NCI-H524 (cell line): ENCODE results near the gene UMPS.
"Not testable (repeated sequence)": the region's sequence is repeated elsewhere in the genome, so short reads cannot be mapped to it uniquely, and the experiment has no call there.

ENCODE experiments used
- DNase-seq, 2 experiments: peaks; one replicate each; lab custom pipeline; 2025; lab: John Stamatoyannopoulos, UW

Gene UMPS

DNA sequence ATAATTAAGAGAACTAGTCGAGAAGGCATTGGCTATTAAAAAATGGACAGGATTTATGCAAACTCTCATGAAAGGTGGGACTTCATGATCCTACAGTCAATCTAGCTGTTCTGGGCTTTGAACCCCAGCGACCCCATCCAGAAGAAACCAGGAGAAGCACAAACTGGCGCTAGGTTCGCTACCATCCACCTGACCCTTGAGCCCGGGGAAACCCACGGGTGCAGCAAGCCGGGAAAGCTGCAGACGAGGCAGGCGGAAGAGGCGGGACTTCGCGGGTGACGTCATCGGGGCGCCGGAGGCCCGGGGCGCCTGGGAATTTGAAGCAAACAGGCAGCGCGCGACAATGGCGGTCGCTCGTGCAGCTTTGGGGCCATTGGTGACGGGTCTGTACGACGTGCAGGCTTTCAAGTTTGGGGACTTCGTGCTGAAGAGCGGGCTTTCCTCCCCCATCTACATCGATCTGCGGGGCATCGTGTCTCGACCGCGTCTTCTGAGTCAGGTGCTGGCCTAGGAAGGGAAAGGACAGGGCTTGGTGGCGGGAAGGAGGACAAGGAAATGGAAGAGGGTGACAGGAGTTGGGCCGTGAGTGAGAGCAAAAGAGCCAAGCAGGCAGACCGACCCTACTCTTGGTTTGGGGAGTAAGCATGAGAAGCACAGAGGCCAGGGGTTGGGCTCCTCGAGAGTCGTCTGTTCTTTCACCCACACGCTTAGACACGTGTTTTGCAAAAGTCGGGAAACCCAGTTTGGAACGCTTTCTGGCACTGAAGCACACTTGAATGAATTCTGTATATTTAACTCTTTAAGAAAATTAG is at the start of gene UMPS:
Gene UMPS (plus strand): TSS at position 324 of the 812 bp plus-strand sequence. CDS start 20 bp downstream, at position 344.
- DNase-seq, result peak; percentile 87 to 92

DNA sequence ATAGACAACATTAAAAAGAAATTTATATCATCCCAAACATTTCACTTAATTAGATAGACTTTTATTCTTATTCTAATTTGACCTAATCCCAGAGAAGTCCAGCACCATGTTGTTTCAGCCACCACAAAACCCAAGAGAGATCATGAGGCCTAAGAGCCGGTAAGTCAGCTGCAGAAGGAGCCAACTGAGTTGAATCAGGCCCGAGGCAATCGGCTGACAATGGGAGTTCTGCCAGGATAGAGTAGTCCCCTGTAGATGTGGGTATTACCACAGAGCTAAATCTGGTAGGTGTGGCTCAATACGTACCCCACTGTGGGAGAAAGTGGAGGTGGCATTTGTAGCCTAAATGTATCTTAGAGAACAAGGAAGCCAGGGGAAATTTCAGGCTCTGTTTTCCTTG is 49.7 kb upstream of the UMPS start:
- no peak for DNase-seq

DNA sequence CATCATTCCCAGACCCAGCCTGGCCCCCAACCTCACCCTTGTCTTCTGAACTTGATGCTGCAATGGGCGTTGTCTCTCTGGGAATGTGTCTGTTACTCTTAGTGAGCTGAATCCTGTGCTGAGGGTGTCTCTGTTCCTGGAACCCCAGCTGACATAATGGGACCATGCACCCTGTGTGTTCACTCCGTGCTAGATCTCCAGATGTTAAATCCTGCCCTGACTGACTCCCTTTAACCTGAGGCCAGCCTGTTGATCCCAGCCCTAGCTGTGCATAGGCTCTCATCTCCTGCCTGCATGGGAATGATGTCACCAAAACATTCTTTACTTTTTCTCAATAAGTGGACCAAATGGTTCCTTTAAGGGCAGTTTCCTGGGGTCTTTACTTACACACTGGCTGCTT is 48.0 kb upstream of the UMPS start:
- no peak for DNase-seq

DNA sequence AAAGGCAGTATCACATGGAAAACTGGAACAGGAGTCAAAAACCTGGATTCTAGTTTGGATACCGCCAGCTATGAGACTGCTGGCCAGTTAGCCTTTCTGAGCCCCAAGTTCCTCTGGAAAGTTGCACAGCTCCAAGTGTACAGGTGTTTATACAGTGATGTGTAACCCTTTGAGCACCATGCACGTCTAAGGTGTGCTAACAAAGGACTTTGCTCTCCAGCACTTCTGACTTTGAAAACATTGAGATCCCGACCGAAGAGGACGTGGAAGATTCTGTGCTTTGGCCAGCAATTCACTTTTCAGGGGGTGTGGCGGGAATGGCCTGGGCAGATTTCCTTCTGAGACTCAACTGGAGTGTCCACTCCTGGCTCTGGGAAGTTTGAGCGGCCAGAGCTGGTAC is 45.8 kb upstream of the UMPS start:
- no peak for DNase-seq

DNA sequence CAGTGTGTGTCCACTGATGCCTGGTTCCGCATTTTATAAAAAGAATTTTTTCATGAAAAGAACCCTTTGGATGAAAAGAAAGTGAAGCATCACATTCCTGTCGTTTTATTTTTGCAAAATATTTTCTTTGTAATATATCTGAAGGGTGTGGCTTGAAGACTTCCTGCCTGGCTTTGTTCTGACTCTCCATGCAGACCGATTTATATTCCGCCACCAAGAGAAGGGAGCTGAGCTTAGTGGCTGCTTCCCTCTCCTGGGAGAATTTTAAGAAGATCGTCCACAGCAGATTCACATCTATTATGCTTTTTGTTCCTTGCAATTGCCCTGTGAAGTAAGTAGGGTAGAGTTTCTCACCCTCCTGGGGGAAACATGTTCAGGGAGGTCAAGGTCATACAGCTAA is 45.2 kb upstream of the UMPS start:
- DNase-seq, result no peak

DNA sequence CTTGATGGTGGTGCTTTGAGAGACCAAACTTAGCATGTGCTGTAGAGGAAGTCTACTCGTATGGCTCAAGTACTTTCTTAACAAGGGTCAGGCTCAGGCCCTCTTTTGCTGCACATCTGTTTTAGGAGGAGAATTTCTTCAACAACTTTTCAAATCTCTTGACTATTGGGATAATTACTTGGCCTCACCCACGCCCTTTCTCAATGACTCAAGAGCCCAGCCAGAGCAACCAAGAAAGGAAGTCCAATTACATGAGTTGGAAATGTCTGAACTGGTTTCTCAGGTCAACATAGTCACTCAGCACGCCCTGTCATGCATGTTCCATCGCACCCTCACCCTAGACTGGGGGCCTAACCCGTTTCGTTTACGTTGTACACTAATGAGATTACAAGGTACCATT is 44.8 kb upstream of the UMPS start:
- DNase-seq, result no peak

DNA sequence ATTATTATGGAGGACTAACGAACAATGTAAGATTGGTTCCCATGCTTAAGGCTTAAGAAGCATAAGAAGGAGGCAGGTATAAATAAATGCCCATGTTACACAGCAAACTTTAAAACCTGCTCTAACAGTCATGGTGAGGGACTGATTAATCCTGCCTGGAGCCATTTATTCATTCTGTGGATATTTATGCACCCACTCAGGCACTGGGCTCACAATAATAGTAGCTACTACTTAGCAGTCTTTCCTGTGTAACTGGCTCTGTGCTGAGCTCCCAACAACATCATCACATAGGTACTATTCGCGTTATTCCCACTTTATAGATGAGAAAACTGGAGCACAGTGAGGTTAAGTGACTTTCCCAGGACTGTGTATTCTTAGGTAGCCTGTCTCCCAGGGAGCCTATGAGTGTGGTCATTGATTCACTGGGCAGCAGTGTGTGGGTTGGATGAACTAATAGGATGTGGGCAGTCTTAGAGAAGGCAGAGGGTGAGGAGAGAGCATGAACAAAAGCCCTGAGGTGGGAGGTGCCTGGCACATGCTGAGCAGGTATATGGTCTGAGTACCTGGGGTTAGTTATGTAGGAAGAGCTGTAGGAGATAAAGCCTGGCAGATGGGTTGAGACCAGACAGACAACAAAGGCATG is 44.1 kb upstream of the UMPS start:
- no peak for DNase-seq

DNA sequence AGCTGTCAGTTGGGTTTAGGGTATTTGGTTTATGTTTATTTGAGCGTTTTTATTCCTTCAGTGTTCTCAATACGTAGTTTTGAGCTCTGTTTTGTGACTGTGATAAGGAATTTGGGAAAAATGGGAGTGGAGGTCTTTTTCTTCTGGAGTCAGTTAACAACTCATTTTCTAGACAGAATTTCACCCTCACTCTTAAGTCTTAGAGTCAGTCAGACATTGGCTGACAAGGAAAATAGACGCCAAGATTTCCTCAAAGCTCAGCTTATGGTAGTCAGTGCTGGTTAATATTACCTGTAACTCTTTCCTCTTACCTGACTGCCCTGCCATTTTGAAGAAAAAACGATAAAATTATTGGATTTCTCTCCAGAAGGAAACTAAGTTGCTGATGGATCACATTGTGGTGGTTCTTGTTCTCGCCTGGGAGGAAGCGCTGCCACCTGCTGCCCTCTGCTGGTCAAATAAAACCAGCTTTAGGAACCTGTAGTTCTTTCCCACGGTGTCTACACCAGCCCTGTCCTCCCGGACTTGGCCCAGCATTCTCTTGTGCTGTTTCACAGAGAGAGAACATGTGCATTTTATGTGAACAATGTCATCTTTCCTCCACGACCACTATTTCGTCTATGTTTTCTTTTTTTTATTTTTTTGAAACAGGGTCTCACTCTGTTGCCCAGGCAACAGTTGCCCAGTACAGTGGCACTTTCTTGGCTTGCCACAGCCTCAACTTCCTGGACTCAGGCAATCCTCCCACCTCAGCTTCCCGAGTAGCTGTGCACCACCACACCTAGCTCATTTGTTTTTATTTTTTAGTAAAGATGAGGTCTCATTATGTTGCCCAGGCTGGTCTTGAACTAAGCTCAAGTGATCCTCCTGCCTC is 41.4 kb upstream of the UMPS start:
- peak; percentile 58 to 68 for DNase-seq

DNA sequence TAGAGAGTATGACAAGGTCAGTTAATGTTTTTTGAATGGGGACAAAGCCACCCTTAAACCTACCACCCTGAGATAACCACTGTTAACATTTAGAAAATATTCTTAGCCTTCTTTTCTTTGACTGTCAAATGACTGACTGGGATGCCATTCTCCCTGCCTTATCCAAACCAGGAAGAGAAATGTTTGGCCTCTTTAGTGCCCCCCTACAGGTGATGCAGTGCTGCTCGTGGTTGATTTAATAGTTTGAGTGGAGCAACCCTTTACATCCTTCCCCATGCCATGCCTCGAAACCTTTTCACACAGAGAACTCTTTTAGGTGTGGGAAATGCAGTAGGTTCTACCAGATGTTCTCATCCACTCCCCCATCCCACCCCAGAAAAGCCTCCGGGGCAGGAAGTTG is 38.7 kb upstream of the UMPS start:
- no peak for DNase-seq

DNA sequence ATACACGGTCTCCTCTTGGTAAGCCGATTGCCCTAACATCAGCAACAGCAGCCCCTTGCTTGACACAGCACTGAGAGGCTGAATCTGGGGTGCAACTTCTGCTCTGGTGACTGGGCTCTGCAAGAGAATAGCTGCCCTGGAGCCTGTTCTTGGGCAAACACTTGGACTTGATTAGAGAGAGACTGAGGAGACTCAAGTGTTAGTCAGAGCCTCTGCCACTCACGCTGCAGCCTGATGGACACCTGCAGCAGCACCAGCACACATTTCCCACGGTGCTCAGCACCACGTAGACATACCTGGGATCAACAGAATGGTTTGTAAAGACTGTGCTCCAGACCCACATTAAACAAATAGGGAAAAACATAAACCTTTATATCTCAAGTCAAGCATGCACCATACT is 35.8 kb upstream of the UMPS start:
- no peak for DNase-seq

DNA sequence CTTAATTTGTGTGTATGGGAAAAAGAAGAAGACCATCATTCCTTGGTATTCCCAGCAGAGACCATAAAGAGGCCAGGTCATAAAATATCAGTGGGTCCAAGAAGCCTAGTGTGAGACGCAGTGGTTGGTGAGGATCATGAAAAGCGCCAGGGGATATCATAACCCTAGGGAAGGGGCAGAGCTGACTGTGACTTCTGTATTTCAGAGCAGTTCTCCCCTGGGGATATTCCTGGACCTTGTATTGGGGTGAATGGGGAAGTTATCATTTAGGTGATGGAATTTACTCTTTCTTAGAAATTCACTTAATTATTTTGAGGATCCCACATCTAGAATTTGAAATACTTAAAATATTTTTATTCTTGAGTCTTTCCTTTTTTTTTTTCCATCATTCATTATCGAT is 34.9 kb upstream of the UMPS start:
- DNase-seq, result no peak

DNA sequence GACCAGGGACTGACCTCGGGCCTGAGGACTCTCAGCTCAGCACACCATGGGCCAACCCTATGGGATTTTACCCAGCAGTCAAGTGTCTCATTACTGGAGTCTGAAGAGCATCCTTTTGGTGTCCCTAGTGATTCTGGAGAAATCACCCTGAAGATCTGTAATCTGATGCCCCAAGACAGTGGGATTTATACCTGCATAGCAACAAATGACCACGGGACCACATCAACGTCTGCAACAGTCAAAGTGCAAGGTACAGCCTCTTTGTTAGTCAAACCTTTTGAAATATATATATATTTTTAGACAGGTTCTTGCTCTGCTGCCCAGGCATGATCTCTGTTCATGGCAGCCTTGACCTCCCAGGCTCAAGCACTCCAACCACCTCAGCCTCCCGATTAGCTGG is 34.2 kb upstream of the UMPS start:
- no peak for DNase-seq

DNA sequence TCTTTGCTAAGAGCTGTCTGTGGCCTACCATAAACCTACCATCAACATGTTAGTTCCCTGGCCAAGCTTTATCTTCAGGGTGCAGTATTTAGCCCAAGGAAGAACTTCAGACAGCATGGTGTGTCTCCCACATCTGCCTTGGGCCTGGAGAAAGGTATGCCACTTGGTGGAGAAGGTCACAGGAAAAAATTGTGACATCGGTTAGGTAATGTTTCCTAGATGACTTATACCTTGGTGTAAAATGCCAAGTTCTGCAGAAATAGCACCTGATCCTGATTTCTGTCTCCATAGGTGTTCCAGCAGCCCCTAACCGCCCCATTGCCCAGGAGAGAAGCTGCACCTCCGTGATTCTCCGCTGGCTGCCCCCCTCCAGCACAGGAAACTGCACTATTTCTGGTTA is 33.0 kb upstream of the UMPS start:
- no peak for DNase-seq

DNA sequence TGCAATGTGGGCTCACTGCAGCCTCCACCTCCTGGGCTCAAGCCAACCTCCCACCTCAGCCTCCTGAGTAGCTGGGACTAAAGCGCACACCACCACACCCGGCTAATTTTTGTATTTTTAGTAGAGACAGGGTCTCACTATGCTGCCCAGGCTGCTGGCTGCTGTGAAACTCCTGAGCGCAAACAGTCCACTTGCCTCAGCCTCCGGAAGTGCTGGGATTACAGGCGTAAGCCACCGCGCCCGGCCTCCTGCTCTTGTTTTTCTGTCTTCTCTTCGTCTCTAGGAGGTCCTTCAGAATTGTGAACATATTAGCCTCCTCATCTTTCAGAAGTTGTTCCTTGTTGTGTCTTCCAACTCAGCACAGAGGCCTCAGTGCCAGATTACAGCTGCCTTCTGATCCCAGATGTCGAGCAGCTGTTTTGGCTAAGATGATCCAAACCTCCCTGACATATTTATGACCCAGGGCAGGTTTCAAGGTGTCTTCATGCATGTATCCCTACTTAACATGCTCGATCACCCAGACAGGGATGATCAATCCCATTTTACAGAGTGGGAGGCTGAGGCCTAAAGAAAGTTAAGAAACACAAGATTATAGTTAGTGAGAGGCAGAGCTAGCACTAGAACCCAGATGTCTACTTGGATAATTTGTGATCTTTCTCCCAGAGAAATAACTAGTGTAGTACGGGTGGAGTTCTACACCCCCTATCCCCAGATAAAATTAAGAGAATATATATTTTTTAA is 32.1 kb upstream of the UMPS start:
- DNase-seq, result no peak

DNA sequence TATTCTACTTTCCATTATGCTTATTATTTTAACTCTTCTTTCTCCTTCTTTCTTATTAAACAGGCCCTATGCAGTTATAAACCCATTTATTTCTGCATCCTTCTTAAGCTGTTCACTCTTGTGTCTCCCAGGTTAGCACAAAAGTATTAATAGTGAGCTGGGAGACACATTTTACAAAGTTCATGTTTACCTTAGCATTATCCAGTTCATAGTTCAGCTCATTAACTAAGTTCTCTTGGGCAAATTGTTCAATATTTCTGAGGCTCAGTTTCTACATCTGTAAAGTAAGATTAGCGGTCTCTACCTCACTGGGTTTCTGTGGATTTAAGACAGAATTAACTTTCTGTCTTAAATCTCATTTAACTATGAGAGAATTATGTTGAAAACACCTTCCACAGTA is 31.2 kb upstream of the UMPS start:
- DNase-seq, result no peak

DNA sequence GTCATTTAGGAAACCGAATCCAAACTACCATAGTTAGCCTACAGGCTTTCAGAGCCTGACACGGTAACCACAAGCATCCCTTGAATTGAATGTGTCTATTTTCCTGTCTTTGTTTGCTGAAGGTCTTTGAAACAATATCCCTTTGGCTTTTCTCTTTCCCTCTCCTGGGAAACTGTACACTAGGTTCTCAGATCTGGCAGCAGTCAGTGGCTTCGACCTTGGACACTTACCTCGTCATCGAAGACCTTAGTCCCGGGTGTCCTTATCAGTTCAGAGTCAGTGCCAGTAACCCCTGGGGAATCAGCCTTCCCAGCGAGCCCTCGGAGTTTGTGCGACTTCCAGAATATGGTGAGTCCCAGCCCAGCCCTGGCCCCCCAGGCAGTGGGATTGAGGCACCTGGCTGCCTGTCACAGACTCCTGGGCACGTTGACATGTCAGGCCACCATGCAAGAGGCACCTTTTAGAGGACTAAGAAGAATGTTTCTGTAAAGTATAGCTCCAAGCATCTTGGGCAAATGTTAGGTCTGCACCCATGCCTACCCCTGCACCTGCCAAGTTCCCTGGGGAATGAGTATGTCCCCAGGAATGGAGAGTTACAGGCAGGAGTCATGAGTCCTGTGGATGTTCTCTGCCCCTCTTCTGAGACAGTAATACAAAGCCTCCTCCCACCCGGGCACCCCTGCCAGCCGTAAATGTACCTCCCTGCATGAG is 30.4 kb upstream of the UMPS start:
- DNase-seq, result no peak

DNA sequence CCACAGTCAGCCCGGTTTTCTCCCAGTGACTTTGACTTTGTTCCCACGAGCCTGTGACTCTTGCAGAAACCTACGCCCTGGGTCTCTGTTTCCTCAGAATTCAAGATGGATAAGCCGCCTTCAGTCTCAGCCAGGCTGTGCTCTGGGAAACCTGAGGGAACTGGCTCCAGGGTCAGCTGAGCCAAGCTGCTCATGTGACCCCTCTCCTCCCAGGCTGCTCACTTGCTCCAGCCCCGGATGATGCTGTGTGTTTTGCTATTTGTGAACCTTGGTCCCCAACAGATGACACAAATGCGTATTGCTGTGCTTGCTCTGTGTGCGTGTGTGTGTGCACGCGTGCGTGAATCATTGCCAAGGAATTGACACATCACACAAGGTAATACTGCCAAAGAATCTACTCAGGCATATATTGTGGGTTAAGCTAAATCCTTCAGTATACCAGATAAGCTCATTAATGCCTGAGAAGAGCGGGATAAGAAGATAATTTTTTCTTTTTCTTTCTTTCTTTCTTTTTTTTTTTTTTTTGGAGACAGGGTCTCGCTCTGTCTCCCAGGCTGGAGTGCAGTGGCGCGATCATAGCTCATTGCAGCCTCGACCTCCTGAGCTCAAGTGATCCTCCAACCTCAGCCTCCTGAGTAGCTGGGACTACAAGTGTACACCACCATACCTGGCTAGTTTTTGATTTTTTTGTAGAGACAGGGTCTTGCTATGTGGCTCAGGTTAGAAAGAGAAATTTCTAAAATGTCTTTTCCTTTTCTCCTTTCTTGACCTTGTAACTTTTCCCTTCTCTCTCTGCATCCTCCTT is 29.2 kb upstream of the UMPS start:
- DNase-seq, result no peak

DNA sequence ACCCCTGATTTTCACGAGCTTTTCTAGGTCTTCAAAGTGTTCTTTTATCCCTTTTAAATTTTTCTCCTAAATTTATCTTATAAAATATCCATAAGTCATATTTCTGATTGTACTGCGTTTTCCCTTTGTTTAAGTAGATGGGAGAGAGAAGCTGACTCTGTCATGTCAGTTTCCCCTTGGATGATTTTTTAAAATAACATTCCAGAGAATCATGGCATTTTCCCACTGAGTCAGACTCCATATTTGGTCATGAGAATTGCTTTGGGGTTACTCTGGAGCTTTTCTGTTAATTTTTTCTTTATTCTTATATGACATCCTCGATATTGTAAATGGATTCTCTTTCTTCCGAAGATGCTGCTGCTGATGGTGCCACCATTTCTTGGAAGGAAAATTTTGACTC is 28.6 kb upstream of the UMPS start:
- no peak for DNase-seq

DNA sequence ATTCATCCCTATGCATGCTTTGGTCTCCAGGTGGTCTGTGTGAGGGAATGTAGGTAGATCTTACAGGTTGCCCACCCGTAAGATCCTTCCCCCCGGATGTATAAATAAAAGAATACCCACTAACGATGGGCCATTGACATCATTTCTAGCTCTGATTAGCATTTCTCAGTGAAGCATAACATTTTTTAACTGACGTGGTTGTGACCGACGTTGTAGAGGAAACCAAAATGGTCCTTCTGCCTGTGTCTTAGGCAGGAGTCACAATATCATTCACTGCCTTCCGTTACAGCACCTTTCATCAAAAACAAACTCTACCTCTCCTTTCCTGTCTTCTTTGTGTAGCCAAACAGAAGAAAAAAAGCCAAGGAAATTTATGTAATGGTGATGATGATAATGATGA is 27.3 kb upstream of the UMPS start:
- DNase-seq, result no peak

DNA sequence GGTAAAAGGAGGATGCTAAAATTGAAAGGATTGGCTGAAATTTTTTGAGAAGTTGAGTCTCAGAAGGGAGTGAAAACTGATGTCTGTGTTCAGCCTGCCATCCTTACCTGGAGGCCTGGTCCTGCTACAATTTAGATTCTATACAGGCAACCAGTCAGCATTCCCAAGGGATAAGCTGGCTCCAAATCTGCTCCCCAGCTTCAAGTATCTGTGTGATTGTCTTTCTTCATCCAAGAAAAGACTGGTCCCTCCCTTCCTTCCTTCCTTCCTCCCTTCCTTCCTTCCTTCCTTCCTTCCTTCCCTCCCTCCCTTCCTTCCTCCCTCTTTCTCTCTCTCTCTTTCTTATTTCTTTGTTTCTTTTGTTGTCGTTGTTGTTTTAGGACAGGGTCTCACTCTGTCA is 24.7 kb upstream of the UMPS start:
- DNase-seq, result no peak

DNA sequence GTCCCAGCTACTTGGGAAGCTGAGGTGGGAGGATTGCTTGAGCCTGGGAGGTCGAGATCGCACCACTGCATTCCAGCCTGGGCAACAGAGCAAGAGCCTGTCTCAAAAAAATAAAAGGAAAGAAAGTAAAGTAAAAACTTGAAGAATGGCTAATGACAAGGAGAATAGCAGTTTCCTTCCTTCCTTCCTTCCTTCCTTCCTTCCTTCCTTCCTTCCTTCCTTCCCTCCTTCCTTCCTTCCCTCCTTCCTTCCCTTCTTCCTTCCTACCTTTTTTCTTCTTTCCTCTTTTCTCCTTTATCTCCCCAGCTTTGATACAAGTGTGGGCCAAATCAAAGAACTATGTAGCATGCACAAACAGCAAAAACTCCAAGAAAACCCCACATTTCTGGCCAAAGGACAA is 23.0 kb upstream of the UMPS start:
- DNase-seq, result not testable (repeated sequence)
